Measurements from ENCODE around the gene SEMA3E.
"Not testable (repeated sequence)": the region's sequence is repeated elsewhere in the genome, so short reads cannot be mapped to it uniquely, and the experiment has no call there.

SEMA3E gene

DNA sequence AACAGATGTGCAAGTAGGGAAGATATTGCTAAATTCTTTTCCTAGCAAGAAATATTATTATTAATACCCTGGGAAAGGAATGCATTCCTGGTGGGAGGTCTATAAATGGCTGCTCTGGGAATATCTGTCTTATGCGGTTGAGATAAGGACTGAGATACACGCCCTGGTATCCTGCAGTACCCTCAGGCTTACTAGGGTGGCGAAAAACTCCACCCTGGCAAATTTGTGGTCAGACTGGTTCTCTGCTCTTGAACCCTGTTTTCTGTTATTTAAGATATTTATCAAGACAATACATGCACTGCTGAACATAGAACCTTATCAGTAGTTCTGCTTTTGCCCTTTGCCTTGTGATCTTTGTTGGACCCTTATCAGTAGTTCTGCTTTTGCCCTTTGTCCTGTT lies 96.4 kb downstream of the SEMA3E start:
- FAIRE-seq = not testable (repeated sequence)

DNA sequence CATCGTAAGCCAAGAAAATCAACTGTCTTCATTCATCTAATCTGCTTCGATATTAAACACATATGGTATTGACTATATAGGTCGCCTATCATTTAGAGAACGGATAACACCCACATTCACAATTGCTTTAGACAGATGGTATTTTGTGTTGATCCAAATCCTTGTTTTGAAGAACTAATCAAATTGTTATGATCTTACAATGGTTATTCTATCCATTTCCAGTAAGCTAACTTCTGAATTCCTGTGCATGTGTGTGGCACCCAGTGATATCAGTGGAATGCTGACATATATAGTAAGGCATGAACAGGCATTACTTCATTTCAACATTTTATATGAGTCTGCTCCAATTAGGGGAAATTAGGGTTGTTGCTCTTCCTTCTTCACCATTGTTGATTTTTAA lies 98.8 kb downstream of the SEMA3E start:
- FAIRE-seq = no peak

DNA sequence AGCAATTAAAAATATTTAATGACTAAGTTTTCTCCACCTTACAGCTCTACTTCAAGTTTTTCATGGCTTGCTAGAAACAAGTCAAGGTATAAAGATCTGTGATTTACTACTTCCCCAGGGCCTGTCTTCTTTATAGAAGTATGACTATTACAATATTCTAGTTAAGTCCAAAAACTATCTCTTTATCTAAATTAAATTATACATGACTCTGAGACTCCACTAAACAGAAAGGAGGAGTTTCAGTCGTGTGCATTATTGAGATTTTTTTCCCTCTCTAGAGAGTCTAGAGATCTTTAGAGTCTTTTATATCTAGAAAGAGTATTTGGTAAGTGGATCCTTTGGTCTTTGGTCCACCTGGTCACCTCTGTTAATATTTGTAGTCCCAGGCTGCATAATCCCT lies 100.7 kb downstream of the SEMA3E start:
- no peak for FAIRE-seq

DNA sequence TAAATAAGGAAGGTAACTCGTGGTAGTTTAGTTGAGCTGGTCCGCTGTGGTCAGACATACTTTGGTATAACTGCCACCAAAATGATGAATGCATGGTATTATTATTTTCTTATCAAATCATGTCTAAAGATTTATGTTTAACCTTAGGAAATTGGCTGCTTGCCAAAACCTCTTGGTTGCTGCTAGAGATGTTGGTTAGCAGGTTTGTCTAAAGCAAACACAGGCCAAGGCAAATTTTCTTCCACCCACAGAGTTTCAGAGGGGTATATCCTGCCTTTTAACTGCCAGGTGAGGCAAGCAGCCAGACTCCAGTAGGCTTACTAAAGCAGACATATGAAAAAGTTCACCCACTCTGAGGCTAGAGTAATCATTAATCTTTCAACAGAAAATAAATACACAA lies 101.4 kb downstream of the SEMA3E start:
- no peak for FAIRE-seq

DNA sequence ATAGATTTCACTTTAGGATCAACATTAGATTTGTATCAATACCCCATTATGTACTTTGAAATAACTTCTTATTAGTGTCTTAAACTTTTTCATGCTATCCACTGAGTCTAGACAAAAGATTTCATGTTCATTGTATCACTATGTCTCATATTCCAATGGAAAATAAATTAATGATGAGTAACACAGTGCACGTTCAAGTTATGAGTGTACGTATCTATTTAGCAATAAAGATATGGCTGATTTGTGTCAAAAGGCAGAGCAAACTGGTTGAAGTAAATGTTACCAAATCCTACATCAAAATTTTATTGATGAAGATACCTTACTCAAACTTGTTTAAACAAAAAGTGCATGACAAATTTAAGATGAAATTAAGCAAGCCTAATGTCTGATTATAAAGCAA lies 102.4 kb downstream of the SEMA3E start:
- FAIRE-seq = no peak

DNA sequence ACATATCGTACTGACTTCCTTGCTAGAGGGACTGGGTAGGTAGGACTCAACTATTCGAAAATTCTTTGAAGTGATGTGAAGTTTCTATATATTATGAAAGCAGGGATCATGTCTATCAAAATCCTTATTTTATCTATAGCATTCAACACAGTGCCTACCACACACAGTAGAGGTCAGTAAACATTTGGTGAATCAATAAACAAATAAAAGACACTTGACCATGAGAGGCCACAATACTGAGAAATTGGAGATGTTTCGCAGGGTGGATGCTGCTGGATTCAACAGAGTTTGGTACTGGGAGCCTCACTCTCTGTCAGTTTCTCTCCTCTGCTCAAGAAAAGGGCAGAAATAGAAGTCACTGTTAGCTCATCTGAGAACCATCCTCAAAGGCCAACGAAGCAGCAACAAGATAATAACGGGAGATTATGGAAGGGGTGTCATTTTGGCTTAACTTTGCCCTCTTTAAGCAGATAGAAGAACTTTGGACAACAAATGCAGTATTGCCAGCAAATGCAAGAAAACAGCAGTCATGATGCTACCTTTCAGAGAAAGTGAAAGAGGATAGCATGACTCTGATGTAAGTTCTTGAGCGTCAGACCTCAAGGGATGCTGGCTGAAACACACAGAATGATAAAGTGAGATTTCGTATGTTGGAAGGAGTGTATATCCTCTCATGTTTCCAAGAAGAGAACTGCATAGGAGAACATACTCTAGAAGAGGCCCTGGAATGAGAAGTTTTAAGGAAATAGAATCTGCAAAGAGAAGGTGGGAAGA lies 107.6 kb downstream of the SEMA3E start:
- no peak for FAIRE-seq

DNA sequence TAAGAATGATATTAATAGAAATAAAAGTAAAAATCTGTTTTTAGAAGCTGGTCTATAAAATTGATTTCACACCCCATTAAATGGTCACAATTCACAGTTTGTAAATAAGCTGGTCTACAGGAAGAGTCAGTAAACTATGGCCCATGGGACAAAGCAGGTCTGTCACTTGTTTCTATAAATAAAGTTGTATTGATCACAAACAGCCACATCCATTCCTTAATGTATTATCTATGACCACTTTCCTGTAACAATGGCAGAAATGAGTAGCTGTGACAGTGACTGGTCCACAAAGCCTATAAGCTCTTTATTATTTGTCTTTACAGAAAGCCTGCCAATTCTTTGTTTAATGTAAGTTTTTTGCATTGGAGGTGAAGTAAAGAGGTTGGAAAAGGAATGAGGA lies 114.5 kb downstream of the SEMA3E start:
- FAIRE-seq = no peak

DNA sequence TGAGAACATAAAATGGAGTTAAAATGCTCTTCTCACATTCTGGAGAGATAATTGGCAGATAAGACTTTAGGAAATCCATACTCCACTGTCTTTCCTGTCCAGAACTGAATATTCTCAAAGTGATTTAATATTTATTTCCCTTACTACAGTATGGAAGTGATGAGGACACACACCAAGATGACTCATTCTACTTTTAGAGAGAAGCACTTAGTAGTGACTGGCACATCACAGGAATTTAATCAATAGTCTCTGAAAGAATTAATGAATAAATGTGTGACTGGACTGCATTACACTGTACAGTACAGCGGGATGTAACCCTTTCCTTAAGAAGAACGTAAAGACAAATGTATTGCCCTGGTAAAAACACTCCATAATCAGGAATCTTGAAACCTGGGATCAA lies 116.7 kb downstream of the SEMA3E start:
- FAIRE-seq = no peak

DNA sequence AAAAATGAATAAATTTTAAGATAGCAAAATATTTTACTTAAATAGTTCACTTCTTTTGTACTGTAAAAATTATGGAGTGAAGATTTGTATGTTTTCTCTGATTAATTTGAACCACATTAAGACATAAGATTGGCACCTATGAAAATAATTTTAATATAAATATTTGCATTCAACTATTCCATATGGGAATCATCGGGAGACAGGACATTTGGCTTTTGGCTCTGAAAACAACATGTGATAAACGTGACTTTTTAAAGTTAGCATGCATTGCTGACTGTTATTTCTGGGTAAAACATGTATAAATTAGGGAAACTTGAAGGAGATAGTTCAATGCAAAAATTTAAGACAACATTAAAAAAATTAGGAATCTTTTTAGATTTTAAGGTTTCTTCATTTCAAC lies 117.2 kb downstream of the SEMA3E start:
- no peak for FAIRE-seq

DNA sequence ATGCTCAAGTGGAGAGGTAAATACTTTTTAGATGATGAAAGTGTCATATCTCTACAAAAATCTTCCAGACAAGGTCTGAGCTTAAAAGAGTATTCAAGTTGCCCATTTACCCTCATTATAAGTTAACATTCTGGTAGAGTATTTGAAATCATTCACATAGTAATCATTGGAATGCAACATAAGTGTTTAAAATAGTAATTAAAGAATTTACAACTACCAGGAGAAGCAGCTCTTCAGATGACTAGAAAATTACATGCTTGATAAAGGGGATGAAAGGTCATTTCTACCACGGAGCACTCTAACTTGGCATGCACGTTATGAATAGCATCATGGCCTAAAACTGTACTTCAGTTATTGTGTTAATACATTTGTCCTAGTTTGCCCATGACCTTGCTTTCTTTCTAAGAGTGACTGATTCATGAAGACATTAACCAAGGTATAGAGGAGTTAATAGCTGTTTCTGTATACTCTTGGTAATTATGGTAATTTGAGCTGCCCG lies 120.0 kb downstream of the SEMA3E start:
- FAIRE-seq = no peak

DNA sequence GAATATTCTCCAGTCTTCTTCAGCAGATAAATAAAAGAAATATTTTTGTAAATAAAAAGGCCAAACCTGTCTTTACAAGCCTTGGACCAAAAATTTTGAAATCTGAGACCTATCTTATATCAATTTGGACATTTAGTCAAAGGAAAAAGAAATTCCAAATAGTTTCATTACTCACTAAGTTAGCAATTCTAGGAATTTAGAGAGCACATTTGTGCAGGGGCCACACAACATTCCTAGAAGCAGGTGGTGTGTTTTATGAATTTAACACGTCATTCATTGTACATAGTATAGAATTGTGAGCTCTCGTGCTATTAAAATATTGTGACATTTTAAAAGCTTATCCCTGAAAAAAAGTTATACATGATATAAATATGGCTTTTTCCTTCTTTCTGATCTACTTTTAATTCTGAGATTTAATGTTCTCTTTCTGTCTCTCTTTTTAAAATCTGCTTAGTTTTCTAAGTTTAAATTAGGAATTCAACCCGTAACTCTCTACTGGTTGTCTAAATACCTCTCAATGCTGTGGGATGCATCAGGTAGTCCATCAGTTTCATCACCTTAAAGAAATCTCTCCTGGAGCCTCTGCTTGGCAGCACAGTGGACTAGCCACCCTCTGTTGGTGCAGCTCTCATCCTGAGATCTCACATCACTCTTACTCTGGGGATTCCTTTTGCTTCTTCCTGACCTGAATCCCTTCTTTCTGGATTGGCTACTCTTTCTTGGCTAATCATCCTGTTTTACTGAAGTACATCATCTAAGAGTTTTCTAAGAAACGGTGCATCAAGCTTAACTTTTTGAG lies 124.5 kb downstream of the SEMA3E start:
- no peak for FAIRE-seq

DNA sequence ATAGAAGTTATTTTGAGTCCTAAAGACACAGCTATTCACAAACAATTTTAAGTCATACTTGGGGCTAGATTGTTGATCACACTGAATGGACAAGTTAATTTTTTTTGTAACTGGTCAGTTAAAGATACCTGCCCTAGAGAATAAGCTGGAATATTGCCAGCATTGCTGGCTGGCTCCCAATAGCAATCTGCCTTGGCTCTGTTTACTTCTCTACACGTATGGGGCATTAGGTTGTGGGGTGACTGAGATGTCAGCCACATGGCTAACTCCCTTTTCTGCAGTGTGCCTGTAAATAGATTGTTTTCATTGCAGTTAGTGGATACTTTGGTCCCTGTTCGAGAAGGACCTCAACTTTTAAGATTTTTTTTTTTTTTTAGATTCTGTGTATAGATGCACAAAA lies 128.2 kb downstream of the SEMA3E start:
- FAIRE-seq = no peak

DNA sequence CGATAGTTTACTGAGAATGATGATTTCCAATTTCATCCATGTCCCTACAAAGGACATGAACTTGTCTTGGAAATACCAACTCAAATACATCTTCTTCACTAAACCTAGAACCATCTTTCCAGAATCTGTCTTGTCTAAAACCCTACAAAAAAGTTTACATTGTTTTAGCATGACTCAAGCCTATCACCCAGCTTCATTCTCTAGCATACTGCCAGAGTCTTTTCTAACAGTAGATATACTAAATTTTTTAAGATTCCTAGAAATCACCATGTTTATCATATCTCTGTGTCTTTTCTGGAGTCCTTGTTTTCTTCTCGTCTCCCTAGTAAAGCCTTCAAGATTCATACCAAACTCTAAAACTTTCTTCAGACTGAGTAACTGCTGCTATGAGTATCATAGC lies 129.7 kb downstream of the SEMA3E start:
- FAIRE-seq = no peak

DNA sequence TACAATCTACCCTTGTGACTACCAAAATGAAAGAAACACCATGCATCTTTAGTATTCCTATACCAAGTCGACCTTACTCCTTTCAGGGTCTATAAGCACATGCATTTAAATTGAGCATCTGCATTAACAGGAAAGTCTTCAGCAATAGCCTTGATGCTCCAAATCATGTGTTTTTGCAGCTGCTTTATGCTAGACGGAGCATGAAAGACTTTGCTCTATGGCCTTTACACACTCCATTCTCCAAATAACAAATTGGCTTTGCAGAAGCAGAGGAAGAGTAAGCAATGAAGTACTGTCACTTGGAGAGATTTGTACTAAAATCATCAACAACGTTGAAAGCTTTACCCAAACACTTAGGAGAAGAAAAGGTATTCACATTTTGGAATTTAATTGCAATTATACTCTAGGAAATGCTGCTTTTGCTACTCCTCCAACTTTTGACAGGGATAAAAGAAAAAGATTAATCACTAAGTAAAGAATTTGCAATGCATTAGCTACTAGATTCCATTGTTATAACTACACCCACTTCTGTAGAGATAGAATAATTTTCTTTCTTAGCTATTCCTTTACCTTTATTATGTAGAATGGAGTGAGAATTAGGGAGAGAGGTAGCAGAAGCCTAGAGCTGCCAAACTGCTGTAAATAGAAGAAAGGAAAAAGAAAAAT lies 131.8 kb downstream of the SEMA3E start:
- FAIRE-seq = no peak

DNA sequence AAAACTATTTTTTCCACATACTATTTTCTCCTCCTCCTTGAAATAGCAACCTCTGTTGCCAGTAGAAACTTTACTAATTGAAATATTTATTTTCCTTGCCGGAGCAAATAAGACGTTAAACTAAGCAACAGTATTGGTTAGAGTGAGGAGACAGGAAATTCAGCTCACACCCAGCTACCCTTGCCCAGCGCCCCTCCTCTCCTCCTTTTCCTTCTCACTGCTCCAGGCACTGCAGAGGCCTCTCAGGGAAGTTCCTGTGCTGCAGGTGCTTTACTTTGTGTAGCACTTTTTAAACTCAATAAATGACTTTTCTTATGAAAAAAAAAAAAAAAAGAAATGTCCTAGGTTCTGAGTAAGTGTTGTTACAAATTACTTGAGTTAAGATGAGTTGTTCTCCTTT lies 134.0 kb downstream of the SEMA3E start:
- no peak for FAIRE-seq

DNA sequence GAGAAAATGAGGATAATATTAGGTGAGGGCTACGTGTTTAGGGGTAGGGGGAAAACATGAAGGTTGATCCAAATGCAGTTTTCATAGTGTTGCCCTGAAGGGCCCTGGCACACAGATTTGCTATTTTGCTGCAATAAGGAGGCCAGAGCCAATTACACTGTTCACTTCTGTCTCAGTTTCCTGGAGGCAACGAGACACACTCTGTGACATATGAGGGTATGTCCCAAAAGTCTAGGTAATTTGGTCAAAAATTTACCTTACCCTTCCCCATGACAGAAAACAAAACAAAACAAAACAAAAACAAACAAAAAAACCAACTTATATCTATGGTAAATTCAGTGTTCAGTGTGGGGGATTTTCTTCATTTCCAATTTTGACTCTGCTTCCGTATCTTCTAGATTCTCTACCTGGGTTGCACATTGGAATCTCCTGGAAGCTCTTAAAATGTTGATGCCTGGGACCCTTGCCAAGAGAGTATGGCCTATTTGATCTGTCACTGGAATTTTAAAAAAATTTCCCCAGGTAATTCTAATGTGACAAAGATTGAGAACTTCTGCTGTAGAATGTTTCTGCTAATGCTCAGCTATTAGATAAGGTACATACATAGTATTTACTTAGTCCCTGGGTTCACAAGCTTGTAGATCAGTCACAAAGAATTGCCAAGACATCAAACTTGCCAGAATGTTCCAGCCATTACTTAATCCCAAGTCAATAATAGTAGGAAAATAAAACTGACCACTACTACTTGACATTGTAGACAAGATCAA lies 139.5 kb downstream of the SEMA3E start:
- no peak for FAIRE-seq

DNA sequence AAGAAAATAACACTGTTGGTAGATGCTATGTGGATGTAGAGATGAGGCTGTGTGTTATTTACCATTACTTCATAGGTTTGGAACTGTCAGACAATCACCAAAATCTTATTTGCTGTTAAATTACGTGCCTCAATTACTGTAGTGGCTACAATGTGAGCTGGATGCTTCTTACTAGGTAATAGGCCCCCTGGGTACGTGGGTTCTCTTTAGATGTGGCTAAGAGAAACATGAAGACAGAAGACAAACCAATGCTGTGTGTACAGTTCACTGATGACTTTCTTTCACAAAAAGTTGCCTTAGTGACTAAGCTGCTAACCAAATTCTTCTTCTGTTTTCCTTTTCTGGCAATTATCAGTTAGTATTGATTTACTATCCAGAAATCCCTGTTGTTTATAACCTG lies 144.6 kb downstream of the SEMA3E start:
- no peak for FAIRE-seq

DNA sequence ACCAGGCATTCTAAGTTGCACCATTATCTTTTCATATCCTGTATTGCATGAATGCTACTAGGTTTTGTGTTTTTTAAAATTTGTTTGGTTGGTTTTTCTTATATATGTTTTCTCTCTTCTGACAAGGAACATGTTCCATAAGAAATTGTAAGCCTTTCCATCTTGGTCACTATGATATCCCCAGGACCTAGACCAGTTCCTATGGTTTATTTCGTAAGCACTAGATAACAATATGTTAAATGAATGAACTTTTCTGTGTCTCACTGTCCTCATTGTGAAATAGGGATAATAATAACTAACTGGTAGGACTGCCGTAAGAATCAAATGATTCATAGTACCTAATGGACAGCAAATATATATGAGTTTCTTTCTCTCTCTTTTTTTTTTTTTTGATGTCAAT lies 146.3 kb downstream of the SEMA3E start:
- no peak for FAIRE-seq

DNA sequence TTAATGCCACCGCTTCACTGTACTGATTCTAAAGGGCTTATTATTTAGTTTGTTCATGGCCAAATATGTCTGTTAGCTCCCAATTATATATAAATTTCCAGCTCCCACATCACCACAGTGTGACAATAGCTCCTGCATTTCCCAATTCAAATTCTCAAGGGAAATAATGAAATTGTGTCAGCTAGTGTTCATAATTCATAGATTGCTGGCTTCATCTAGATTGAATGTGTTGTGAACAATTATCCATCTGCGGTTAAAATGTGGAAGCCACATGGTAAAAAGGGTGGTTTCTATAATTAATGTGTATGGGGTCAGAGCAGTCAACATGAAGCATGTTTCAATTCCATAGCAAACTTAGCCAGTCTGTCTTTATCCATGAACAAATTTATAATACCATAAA lies 154.3 kb downstream of the SEMA3E start:
- no peak for FAIRE-seq

DNA sequence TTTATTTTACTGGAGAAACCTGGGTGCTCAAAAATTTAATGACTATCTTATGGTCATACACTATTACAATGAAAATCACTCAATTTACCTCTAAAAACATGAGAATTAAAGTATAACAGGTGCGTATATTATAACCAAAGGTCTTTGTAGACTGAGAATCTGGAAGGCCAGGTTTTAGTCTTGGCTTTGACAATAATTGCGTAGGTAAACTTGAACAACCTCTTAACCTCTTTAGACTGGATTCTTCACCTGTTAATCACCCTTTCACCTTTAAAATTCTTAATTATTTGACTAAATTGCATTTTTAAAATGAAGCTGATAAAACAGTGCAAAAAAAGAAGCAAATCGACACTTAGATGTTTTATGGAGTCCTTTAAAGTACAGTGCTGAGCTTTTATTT lies 156.1 kb downstream of the SEMA3E start:
- no peak for FAIRE-seq

DNA sequence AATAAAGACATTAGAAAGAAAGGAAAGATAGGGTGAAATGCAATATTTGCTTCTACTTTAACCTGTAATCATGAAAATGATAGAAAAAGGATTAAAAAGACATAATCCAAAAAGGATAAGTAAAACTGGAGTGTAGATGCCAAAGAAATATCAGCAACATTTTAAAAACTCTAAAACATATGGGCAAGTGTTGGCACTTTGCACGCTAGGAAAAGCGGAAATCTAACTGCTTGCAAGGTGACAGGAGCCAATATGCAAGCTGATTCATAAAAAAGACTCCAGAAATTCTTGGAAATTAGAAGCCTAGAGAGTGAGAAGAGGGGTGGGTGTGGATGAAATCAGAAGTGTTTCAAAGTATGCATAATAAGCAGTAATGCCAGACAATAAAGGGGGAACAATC lies 161.1 kb downstream of the SEMA3E start:
- no peak for FAIRE-seq

DNA sequence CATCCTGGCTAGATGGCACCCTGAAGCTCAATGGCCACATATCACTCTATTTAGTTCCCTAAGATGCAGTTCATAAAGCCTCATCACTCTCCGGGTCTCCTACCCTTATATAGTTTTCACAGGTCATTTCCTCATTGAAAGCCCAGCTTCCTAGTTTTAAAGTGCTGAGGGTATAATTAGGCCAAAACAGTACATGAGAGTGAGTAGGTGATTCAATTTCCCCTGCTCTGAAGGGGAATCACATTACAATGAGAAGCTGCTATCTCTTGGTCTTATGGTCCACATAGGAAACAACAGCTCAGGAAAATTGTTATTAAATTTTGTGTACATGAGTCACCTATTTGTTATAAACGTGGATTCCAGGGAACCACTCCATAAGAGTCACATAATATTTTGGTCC lies 162.0 kb downstream of the SEMA3E start:
- no peak for FAIRE-seq

DNA sequence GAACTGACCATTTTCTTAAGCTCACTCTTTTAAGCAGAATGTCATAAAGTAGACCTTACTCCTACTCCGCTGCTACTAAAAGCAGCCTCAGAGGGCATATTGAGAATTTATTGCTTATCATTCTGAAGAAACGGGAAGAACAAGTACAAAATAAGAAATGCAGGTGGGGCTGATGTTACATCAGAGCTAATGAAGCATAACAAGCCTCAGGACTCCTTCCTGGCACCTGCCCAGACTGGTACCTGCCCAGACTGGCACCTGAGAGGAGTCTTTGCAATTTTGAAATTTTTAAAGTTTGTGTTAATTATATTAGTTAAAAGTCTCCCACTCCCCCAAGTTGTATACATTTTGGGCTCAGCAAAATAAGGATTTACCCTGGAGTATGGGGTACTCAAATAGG lies 162.4 kb downstream of the SEMA3E start:
- no peak for FAIRE-seq

Data from endometrium (tissue), 2 donors.